AML-193 (cell line): Measurements from ENCODE around the gene FCSK.

Experiments used
- DNase-seq, 2 experiments: peaks; one replicate each; lab custom pipeline; 2025; lab: John Stamatoyannopoulos, UW

The FCSK gene

GRCh38 chr16:70455910-70456309 is 1.5 kb downstream of the FCSK start:
- no peak for DNase-seq

DNA sequence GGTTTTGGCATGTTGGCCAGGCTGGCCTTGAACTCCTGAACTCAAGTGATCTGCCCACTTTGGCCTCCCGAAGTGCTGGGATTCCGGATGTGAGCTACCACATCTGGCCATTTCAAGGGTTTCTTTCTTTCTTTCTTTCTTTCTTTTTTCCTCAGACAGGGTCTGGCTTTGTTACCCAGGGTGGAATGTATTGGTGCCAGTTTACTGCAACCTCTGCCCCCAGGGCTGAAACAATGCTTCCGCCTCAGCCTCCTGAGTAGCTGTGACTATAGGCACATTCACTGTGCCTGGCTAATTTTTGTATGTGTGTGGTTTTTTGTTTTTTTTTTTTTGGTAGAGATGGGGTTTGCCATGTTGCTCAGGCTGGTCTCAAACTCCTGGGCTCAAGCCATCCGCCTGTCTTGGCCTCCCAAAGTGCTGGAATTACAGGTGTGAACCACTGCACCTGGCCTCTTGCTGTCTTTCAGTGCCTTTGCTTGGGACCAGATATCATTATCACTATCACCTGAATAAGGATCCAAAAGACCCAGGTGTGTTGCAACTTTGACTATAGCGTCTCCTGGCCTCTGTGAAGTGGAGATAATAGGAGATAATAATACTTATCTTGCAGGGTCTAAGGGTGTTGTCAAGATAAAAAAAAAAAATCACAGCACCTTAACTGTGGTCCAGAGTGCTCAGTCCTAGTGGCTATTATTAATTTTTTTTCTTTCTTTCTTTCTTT is 3.2 kb downstream of the FCSK start:
- no peak for DNase-seq

GRCh38 chr16:70460737-70461261 is 6.4 kb downstream of the FCSK start:
- DNase-seq, result no peak

- no peak for DNase-seq
Measured at GRCh38 chr16:70463235-70463634, 8.8 kb downstream of the FCSK start.

DNA sequence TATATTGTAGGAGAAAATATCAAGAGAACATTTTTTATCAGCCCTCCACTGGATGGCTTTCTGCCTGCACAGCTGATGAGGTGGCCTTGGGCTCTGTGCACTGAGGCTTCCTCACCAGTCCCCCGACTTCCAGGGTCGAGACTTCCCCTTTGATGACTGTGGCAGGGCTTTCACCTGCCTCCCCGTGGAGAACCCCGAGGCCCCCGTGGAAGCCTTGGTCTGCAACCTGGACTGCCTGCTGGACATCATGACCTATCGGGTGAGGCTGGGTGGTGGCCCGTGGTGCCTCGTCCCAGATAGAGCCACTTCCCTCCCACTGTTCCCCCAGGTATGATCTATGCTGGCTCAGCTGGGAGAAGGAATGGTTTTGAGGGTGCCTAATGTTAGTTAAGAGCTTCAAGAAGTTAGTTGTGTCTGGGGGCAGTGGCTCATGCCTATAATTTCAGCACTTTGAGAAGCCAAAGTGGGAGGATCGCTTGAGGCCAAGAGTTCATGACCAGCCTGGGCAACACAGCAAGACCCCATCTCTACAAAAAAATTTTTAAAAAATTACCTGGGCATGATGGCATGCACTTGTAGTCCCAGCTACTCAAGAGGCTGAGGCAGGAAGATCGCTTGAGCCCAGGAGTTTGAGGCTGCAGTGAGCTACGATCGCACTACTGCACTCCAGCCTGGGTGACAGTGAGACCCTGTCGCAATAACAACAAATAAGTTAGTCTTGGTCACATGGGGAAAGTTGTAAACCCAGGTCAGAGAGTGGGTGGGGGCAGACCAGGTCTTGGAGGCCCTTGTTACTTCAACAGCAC is 11.8 kb downstream of the FCSK start:
- DNase-seq, result no peak

- DNase-seq, result no peak
Measured at GRCh38 chr16:70466805-70467076, 12.3 kb downstream of the FCSK start.

GRCh38 chr16:70467113-70467512 is 12.7 kb downstream of the FCSK start:
- DNase-seq, result no peak

DNA sequence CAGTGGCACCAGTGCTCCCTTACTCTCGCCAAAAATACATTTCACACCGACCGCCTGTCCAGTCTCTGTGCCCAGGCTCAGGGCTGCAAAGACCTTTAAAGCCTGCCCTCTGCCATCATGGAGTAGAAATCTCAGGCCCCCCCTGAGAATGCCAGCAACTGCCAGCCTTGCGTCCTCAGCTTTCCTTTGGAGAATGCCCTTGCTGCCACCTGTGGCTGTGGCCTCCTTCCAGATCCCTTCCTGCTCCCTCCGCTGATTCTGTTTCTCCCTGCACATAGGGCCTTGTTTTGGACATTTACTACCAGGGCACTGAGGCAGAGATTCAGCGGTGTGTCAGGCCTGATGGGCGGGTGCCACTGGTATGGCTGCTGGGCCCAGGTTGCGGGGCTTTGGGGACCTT is 13.2 kb downstream of the FCSK start:
- no peak for DNase-seq

DNA sequence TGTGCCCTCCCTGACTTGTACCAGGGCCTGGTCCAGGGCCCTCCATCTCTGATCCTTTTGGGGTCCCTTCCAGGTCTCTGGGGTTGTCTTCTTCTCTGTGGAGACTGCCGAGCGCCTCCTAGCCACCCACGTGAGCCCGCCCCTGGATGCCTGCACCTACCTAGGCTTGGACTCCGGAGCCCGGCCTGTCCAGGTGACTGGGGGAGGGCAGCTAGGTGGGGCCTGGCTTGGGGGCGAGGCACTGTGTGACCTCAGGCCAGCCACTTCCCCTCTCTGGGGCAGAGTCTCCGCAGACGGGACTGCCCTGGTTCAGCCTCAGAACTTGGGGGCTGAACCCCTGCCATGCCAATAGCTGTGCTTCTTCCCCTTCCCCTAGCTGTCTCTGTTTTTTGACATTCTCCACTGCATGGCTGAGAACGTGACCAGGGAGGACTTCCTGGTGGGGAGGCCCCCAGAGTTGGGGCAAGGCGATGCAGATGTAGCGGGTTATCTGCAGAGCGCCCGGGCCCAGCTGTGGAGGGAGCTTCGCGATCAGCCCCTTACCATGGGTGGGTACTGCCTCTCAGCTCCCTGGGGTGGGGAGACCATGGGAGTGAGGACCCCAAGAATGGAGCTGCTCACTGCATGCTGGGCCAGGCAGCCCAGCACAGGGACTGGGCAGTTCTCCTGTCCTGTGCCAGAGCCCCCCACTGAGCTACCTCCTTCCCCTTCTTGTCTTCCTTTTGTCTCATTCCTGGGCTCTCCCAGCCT is 14.6 kb downstream of the FCSK start:
- no peak for DNase-seq

DNA sequence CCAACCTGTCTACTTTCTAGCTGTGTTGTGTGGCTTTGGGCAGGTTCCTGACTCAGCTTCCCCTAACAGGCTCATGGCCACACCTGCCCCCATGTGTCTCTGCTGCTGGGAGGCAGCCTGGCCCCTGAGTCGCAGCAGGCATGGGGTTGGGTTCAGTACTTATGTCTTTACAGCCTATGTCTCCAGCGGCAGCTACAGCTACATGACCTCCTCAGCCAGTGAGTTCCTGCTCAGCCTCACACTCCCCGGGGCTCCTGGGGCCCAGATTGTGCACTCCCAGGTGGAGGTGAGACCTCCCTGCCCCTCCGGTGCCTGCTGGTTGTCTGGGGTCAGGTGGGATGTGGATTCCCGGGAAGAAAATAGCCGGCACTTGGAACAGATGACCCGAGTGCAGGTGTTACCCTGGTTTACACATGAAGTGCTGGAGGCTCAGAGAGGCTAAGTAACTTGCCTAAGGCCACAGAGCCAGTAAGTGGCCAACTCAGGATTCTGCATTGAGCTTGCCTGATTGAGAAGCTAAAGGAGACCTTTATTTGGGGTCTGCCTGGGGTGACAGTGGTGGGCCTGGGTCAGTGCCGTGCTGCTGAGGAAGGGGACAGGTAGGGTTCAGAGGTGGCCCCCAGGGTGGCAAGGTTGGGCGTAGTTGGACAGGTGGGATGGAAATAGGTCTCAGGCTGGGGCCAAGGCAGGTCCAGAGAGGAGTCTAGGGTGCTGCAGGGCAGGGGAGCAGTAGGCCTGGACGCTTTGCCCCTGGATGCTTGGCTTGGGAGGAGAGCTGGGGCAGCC is 15.9 kb downstream of the FCSK start:
- no peak for DNase-seq

- no peak for DNase-seq
Measured at GRCh38 chr16:70470927-70471341, 16.5 kb downstream of the FCSK start.

GRCh38 chr16:70472786-70473433 is 18.5 kb downstream of the FCSK start:
- no peak for DNase-seq

DNA sequence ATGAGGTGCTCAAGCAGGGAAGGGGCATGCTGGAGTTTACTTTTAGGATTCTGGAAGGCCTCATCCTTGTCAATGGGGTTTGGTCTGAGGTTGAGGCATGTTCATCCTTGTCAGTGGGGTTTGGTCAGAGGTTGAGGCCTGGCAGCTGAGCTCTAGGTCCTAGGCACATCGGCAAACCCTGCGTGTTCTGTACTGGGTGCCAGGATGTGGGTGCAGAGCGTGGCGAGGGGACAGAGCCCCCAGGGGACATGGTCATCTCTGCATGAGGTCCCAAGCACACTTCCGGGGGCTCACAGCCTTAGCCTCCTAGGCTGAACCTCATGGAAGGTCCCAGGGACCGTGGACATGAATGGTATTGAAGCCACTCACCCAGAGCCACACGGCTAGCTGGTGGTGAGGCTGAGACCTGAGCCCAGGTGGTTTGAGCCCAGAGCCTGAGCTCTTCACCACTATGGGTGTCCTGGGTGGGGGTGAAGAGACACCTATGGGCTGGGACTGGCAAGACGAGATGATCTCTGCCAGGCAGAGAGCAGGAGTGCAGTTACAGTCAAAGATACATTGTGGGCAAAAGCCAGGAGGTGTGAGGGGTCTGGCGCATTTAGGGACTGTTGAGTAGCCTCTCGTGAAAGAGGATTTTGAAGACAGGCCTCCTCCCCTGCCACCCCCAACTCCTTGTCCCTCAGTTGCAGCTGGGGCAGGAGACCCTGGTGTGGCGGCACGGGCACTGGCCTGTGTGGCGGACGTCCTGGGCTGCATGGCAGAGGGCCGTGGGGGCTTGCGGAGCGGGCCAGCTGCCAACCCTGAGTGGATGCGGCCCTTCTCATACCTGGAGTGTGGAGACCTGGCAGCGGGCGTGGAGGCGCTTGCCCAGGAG is 19.3 kb downstream of the FCSK start:
- DNase-seq, result no peak

GRCh38 chr16:70474320-70475053 is 20.1 kb downstream of the FCSK start:
- DNase-seq, result no peak

DNA sequence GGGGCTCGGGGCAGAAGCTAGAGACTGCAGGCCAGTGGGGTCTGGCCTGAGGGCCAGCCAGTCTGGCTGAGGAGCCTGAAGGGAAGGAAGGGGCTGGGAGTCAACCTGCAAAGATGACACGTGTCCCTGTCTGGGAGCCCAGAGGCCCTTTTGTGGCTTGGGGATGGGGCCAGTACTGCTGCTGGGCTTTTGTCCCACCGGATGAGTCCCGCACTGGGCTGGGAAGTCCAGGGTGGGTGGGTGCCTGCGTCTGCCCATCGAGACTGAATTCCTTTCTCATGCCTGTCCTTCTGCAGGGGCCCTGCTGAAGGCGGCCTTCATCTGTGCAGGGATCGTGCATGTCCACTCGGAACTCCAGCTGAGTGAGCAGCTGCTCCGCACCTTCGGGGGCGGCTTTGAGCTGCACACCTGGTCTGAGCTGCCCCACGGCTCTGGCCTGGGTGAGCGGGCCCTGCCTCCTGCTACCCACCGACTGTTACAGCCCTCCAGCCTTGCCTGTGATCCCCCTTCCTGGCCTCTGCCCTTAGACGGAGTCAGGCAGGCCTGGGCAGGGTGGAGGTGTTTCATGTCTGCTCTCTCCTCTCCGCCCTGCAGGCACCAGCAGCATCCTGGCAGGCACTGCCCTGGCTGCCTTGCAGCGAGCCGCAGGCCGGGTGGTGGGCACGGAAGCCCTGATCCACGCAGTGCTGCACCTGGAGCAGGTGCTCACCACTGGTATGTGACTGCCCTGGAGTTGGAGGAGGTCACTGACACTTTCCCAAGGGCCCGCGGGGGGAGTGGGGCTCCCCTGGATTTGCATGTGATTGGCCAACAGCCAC is 20.9 kb downstream of the FCSK start:
- DNase-seq, result no peak

DNA sequence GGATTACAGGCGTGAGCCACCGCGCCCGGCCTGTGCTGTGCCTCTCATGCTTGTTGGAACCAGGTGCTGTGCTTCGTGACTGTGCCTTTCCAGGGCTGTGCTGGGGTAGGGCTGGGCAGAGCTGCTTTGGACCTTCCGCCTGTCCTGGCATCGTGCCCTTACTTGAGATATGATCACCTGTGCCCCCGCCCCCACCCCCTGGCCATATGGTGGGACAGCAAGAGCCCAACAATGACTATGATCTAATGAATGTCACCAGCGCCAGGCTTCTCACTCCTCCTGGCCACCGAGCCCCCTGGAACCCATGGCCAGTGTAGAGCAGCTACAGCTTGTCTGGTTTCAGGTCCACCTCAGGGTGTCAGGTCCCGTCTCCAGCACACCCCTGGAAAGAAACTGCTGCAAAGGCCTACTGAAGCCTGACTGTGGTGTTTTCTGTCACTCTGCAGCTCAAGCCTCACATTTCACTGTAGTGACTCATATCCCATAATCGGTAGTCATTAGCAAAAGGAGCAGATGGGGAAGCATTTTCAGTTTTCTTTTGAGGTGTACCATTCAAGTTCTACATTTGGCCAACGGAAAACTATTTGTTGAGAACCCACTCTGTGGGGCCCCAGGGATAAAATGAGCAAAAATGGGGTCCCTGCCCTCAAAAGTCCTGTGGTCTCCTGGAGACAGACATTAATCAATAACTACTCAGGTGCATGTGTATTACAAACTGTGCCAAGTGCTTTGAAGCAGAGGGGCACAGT is 22.1 kb downstream of the FCSK start:
- DNase-seq, result no peak

GRCh38 chr16:70478169-70478568 is 23.8 kb downstream of the FCSK start:
- no peak for DNase-seq

GRCh38 chr16:70478912-70479341 is 24.5 kb downstream of the FCSK start:
- no peak for DNase-seq
